Heart left ventricle (tissue), 16 donors: ENCODE data around the gene SCRN1. TPM values are rescaled to one million over a fixed set of nuclear protein-coding genes. Genes with fewer than 3 reads are reported as not detected.

Source experiments
- ATAC-seq, 4 donors: fragments of 200-7000 bp; cut with Tn5 transposase; one replicate each; pipeline ENCODE4 v1.9.1; 2020 to 2022; ENCODE audit warnings: moderate library complexity in 4 of 4, mild to moderate bottlenecking in 3 of 4, moderate number of reproducible peaks in 1 of 4
- DNase-seq, 5 donors: peaks; one replicate each; pipeline ENCODE4 v3.0.0-alpha.2; 2020
- H3K27ac ChIP-seq, 12 donors: fragments of 200-600 bp; sonication (generic) in 4 of 12; one replicate each; pipeline versions ENCODE4 v1.5.0 to v1.8.0; 2016 to 2022; ENCODE audit warnings: mild to moderate bottlenecking in 2 of 12
- H3K27me3 ChIP-seq, 9 donors: fragments of 200-600 bp; sonication (generic) in 2 of 9; one replicate each; pipeline versions ENCODE4 v1.5.1 to v1.8.0; 2016 to 2022; ENCODE audit warnings: mild to moderate bottlenecking in 3 of 9
- H3K36me3 ChIP-seq, 9 donors: fragments of 200-600 bp; sonication (generic) in 2 of 9; one replicate each; pipeline versions ENCODE4 v1.5.0 to v1.8.0; 2018 to 2022; ENCODE audit warnings: mild to moderate bottlenecking in 2 of 9
- H3K4me1 ChIP-seq, 12 donors: fragments of 200-600 bp; sonication (generic) in 4 of 12; one replicate each; pipeline versions ENCODE4 v1.5.0 to v1.8.0; 2016 to 2022; ENCODE audit warnings: mild to moderate bottlenecking in 3 of 12
- H3K4me3 ChIP-seq, 12 donors: fragments of 200-600 bp; sonication (generic) in 4 of 12; one replicate each; pipeline versions ENCODE4 v1.5.0 to v1.8.0; 2017 to 2022; ENCODE audit warnings: mild to moderate bottlenecking in 9 of 12, moderate library complexity in 4 of 12
- H3K9me3 ChIP-seq, 12 donors: fragments of 200-600 bp; sonication (generic) in 4 of 12; one replicate each; pipeline versions ENCODE4 v1.5.0 to v1.8.0; 2016 to 2022; ENCODE audit warnings: mild to moderate bottlenecking in 1 of 12
- POLR2A ChIP-seq, 2 donors: fragments of 450-650 bp; IDR thresholded peaks; one replicate each; pipeline ENCODE4 v1.6.1; 2017; ENCODE audit warnings: antibody characterized with exemption in 2 of 2, mild to moderate bottlenecking in 2 of 2, moderate library complexity in 2 of 2
- WGBS, 4 donors: extraction: QIAGEN DNeasy Blood & Tissue Kit in 2 of 4; methylation state at CpG; one replicate each; pipeline versions ENCODE4 v1.1.5 to v1.1.7; 2013 to 2018; 5-methylcytosine and 5-hydroxymethylcytosine counted together
- intact Hi-C, 10 donors: fragments of 100-400 bp; cut with DNase I; formaldehyde crosslinking; loops; one replicate each; pipeline versions ENCODE4 v1.11.1 to v1.14.2; 2022
- polyA plus RNA-seq, 2 donors: library from polyadenylated mRNA; stranded (reverse); fragments of 200-250 nt; gene quantifications; one replicate each; pipeline ENCODE4 v1.2.3, GENCODE V29; 2013
- total RNA-seq, 9 donors: library from RNA; depleted of rRNA in 2 of 9; stranded (reverse); fragments of >200 nt in 2 of 9; fragmentation: NEBNext Ultra II Directional in 3 of 9; extraction: Animal tissue kit (Norgen Biotek cat#: 25700) in 3 of 9; gene quantifications; one replicate each; pipeline versions ENCODE4 v1.1.0 to v1.2.4, GENCODE V29; 2016 to 2023
- TF ChIP-seq, protein P1 (sequence below), 12 donors: fragments of 200-600 bp; sonication (generic) in 4 of 12; IDR thresholded peaks; one replicate each; pipeline versions ENCODE4 v1.5.0 to v1.8.0; 2018 to 2022; ENCODE audit warnings: antibody characterized with exemption in 12 of 12, mild to moderate bottlenecking in 5 of 12
- donor health status: ischemic (EF 13 %, LVEDD 7.1; RV severe dilation, severe dysfunction).
- donor health status: healthy with polysubstance abuse.
- donor health status: DM: no; HTN: yes; CAD: no.
- donor health status: DM: no; HTN: no; CAD: no.
- donor health status: ischemic (EF 25% LVEDD 6.9; RV normal size, moderate dysfunction).
- donor health status: ischemic (EF 25% LVEDD 5.7; RV mildly dilated, moderate dysfunction).
- donor health status: healthy.
- donor health status: DM: yes; HTN: yes; CAD: no.
- donor health status: ischemic (EF 35%, LVEDD 5.7; RV mildly dilated, moderate dysfunction).
- donor health status: nonischemic (EF 11% LVEDD 7.7; RV severe dilation, severe dysfunction).
- donor health status: DM: yes; HTN: yes; CAD: no.
- donor health status: PGD.
- donor health status: ischemic (EF 29% LVEDD 5.4; RV normal size, mild dysfunction).
- donor health status: nonischemic (EF 23%, LVEDD 6.1; RV moderate dilation, normal function).

SCRN1 gene
- total and polyA plus RNA-seq, 11 donors = 2.7 to 40.2 (median 20.1) TPM

GRCh38 chr7:29976673-29977415, 12.8 kb downstream of the SCRN1 start:
- Histone ChIP-seq H3K4me1 (peaks cover 0 to 14% (median 2%) of the 10 kb centered on the region in 12 donors), H3K27ac (peak overlapping the region in 3 of 12 donors; percentile 12 to 26 (median 13)), H3K36me3 (no peaks in the 10 kb centered on the region), H3K9me3 (no peaks in the 10 kb centered on the region), H3K4me3 (no peak overlapping the region), H3K27me3 (no peaks in the 10 kb centered on the region)
- intact Hi-C loops = no loop called here
- peak in 1 of 4 donors; percentile 39 for ATAC-seq
- 74 to 79% (median 76%) methylated on average over 6 of the region's 6 CpGs for WGBS, 4 donors
- TF ChIP-seq POLR2A (IDR thresholded peaks at IDR 0.05) = no peak
- TF ChIP-seq, protein P1, sequence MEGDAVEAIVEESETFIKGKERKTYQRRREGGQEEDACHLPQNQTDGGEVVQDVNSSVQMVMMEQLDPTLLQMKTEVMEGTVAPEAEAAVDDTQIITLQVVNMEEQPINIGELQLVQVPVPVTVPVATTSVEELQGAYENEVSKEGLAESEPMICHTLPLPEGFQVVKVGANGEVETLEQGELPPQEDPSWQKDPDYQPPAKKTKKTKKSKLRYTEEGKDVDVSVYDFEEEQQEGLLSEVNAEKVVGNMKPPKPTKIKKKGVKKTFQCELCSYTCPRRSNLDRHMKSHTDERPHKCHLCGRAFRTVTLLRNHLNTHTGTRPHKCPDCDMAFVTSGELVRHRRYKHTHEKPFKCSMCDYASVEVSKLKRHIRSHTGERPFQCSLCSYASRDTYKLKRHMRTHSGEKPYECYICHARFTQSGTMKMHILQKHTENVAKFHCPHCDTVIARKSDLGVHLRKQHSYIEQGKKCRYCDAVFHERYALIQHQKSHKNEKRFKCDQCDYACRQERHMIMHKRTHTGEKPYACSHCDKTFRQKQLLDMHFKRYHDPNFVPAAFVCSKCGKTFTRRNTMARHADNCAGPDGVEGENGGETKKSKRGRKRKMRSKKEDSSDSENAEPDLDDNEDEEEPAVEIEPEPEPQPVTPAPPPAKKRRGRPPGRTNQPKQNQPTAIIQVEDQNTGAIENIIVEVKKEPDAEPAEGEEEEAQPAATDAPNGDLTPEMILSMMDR (IDR thresholded peaks at IDR 0.05) = no peak
- no peak for DNase-seq

DNA sequence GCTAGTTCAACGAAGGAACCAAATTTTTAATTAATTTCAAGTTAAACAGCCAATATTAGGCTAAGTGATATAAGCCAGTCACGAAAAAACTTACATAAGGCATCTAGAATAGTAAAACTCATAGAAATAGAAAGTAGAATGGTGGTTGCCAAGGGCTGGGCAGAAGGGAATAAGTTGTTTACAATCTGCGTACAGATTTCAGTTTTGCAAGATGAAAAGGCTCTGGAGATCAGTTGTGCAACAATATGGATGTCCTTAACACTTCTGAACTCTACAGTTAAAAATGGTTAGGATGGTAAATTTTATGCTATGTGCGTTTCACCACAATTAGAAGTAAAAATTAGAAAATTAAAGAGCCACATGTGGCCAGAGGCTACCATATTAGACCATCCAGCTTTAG, 13.3 kb downstream of the SCRN1 start:
- TF ChIP-seq, protein P1 (IDR thresholded peaks at IDR 0.05) = no peak
- no peak for TF ChIP-seq POLR2A (IDR thresholded peaks at IDR 0.05)
- Histone ChIP-seq H3K27me3 (no peaks in the 10 kb centered on the region), H3K36me3 (no peaks in the 10 kb centered on the region), H3K4me1 (peaks cover 0 to 16% (median 2%) of the 10 kb centered on the region in 12 donors), H3K27ac (peak overlapping the region in 3 of 12 donors; percentile 12 to 38 (median 13)), H3K4me3 (peak overlapping the region in 1 of 12 donors; percentile 13), H3K9me3 (no peaks in the 10 kb centered on the region)
- DNase-seq (no peak), ATAC-seq (peak in 1 of 4 donors; percentile 33)
- WGBS, 4 donors = 77 to 86% (median 79%) methylated on average over 4 of the region's 4 CpGs
- intact Hi-C loops = no loop called here

- WGBS, 4 donors = 84 to 97% (median 95%) methylated on average over 1 of the region's 1 CpG
Measured at GRCh38 chr7:29975561-29975960, 14.0 kb downstream of the SCRN1 start.

DNA sequence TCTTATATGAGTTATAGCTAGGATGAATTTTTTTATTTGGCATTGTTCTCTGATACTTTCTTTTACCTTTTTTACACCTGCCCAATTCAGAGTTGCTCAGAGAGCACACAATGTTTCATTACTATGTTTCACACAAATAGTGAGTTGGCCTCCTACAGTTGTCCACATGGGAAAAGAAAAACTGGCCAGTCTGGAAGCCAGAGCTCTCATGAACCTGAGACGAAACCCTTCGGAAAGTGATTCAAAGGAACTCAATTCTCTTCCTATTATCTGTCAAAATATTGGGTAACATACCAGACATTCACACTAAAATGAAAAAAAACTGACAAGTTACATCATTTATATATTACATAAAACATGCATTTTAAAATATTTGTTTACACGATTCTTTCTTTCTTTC, 15.3 kb downstream of the SCRN1 start:
- Histone ChIP-seq H3K36me3 (no peaks in the 10 kb centered on the region), H3K4me3 (no peak overlapping the region), H3K27ac (no peak overlapping the region), H3K9me3 (no peaks in the 10 kb centered on the region), H3K4me1 (peaks cover 0 to 27% (median 5%) of the 10 kb centered on the region in 12 donors), H3K27me3 (no peaks in the 10 kb centered on the region)
- DNase-seq (no peak), ATAC-seq (no peak)
- 85 to 92% (median 88%) methylated on average over 3 of the region's 3 CpGs for WGBS, 4 donors
- intact Hi-C loops = no loop called here
- TF ChIP-seq POLR2A (IDR thresholded peaks at IDR 0.05) = no peak
- TF ChIP-seq, protein P1 (IDR thresholded peaks at IDR 0.05) = no peak

More at GRCh38 chr7:29975561-29975960, 14.0 kb downstream of the SCRN1 start:
- H3K9me3 ChIP-seq = no peaks in the 10 kb centered on the region
- DNase-seq = no peak
- intact Hi-C loops = no loop called here
- no peak overlapping the region for H3K4me3 ChIP-seq
- no peaks in the 10 kb centered on the region for H3K36me3 ChIP-seq
- H3K4me1 ChIP-seq = peaks cover 0 to 16% (median 2%) of the 10 kb centered on the region in 12 donors
- H3K27ac ChIP-seq = peak overlapping the region in 1 of 12 donors; percentile 38
- TF ChIP-seq, protein P1 (IDR thresholded peaks at IDR 0.05) = no peak
- TF ChIP-seq POLR2A (IDR thresholded peaks at IDR 0.05) = no peak
- no peaks in the 10 kb centered on the region for H3K27me3 ChIP-seq
- ATAC-seq = no peak
